MG63 (cell line): Measurements from ENCODE around the gene PARP16. TPM values are rescaled to one million over a fixed set of nuclear protein-coding genes. Genes with fewer than 3 reads are reported as not detected.

Source experiments
- total RNA-seq: library from RNA; depleted of rRNA; stranded (reverse); fragments of >200 nt; shearing (Covaris generic); gene quantifications from 2 replicates; pipeline ENCODE4 v1.2.3, GENCODE V29; 2014; ENCODE audit warnings: low replicate concordance; rRNA removed

PARP16 gene
- total RNA-seq, 1 experiment from 2014 or later = 6.3 TPM

Other genes starting within 250 kb of the PARP16 start
- not detected in 2 replicates for gene SLC51B, start 241.5 kb downstream of the PARP16 start, total RNA-seq
- 2.7 and 4.7 TPM in 2 replicates for gene RASL12, start 218.9 kb downstream of the PARP16 start, total RNA-seq
- gene KBTBD13, start 210.1 kb downstream of the PARP16 start, total RNA-seq = not detected in 2 replicates
- 0.43 and 1.0 TPM in 2 replicates for gene UBAP1L, start 171.7 kb downstream of the PARP16 start, total RNA-seq
- gene PDCD7, start 153.1 kb downstream of the PARP16 start, total RNA-seq = 32.6 and 43.7 TPM in 2 replicates
- gene CLPX, start 101.5 kb downstream of the PARP16 start, total RNA-seq = 46.4 and 60.5 TPM in 2 replicates
- gene CILP, start 75.4 kb downstream of the PARP16 start, total RNA-seq = not detected in 2 replicates
- not detected in 2 replicates for gene RNU5A-1, start 9.2 kb upstream of the PARP16 start, total RNA-seq
- gene RNU5B-1, start 17.8 kb upstream of the PARP16 start, total RNA-seq = not detected in 2 replicates
- gene IGDCC3, start 91.1 kb upstream of the PARP16 start, total RNA-seq = not detected in 2 replicates
- gene IGDCC4, start 136.1 kb upstream of the PARP16 start, total RNA-seq = 1.1 and 3.0 TPM in 2 replicates
- gene DPP8, start 230.8 kb upstream of the PARP16 start, total RNA-seq = 8.0 and 24.2 TPM in 2 replicates
- gene HACD3, start 243.6 kb upstream of the PARP16 start, total RNA-seq = 111 and 147 TPM in 2 replicates